Loucy (cell line): Measurements from ENCODE around the gene MAP3K5.

Experiments
- CTCF ChIP-seq: fragments of 200-600 bp; sonication (generic); conservative IDR thresholded peaks from 2 replicates; pipeline ENCODE4 v1.5.1; 2014; ENCODE audit warnings: mild to moderate bottlenecking, antibody characterized with exemption, low read length
- EZH2phosphoT487 ChIP-seq: fragments of 200-600 bp; IDR thresholded peaks from 2 replicates; pipeline ENCODE4 v1.6.1; 2018; ENCODE audit warnings: antibody characterized with exemption, mild to moderate bottlenecking, moderate library complexity, borderline replicate concordance

GRCh38 chr6:136737871-136738691 is 54.2 kb downstream of the MAP3K5 start:
- TF ChIP-seq CTCF, result no peak
- TF ChIP-seq EZH2phosphoT487, result no peak
